ENCODE data around the gene TTYH1.

TTYH1 gene

GRCh38 chr19:54392105-54392504 lies 23.2 kb upstream of the TTYH1 start:
- DNase-seq: no peak

- DNase-seq: no peak
Measured at GRCh38 chr19:54393381-54393780, 21.9 kb upstream of the TTYH1 start.

DNA sequence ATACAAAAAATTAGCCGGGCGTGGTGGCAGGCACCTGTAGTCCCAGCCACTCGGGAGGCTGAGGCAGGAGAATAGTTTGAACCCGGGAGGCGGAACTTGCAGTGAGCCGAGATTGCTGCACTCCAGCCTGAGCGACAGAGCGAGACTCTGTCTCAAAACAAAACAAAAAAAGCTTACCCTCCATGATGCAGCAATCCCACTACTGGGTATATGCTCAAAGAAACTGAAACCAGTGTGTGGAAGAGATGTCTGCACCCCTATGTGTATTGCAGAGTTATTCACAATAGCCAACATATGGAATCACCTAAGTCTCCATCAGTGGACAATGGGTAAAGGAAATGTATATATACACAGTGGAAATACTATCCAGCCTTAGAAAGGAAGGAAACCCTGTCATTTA lies 19.6 kb upstream of the TTYH1 start:
- no peak for DNase-seq

DNA sequence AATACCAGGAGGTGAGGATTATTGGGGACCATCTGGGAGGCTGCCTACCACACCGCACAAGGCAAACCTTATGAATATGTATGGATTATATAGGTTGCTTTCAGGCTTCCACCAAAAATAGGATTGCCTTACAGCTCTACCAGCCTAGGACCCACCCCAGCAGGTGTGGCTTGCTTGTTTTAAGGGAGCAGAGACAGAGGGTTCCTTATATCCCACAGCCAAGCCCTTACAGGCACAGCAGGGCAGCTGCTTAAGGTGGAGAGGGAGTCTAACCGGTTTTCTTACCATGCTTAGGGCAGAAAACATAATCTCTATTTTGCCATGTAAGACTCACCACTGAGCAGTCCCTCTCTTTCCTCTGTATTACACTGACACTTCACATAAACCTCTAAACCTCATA lies 16.1 kb upstream of the TTYH1 start:
- no peak for DNase-seq

GRCh38 chr19:54400913-54401312 lies 14.4 kb upstream of the TTYH1 start:
- no peak for DNase-seq

DNA sequence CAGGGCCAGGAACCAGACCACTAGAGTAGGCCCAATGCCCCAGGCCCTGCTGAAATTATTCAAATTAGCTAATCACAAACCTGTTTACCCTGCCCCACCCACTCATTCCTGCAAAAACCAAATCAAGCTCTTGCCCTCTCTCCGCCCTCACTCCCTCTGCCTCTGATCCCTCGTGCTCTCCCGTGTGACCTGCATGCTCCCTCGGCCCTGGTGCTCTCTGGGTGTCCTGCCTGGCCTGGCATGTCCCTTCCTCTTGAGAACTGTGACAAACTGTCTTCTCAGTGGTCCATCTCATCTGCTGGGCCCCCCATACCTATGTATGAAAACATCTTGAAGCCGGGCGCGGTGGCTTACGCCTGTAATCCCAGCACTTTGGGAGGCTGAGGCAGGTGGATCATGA lies 12.2 kb upstream of the TTYH1 start:
- DNase-seq: no peak

GRCh38 chr19:54405628-54406027 lies 9.6 kb upstream of the TTYH1 start:
- no peak for DNase-seq

DNA sequence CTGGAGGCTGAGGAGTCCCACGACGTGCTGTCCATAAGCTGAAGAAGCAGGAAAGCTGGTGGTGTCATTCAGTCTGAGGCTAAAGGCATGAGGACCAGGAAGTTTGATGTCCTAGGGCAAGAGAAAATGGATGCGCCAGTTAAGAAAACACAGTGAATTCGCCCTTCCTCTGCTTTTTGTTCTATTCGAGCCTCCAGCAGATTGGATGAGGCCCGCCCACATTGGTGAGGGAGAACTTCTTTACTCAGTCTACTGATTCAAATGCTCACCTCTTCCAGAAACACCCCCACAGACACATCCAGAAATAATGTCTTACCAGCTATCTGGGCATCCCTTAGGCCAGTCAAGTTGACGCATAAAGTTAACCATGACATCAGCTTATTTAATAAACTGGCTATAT lies 7.5 kb upstream of the TTYH1 start:
- DNase-seq: no peak

DNA sequence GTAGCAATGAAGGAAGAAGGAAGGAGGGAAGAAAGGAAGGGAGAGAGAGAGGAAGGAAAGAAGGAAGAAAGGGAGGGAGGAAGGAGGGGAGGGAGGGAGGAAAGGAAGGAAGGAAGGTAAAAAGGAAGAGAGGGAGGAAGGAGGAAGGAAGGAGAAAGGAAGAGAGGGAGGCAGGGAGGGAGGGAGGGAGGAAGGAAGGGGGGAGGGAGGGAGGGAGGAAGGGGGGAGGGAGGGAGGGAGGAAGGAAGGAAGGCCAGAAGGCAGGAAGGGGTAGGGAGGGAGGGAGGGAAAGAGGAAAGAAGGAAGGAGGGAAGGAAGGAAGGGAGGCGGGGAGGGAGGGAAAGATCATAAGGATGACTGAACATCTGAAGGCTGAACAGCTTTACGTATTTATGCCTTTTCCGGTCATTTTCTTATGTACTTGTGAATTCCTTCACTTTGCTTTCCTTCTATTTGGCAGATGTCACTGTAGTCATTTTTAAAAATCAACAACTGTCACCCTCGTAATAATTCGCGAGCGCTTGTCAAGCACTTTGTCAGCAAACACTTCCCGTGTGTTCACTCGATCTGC lies 6.7 kb upstream of the TTYH1 start:
- DNase-seq: no peak

GRCh38 chr19:54411033-54411432 lies 4.2 kb upstream of the TTYH1 start:
- DNase-seq: no peak

DNA sequence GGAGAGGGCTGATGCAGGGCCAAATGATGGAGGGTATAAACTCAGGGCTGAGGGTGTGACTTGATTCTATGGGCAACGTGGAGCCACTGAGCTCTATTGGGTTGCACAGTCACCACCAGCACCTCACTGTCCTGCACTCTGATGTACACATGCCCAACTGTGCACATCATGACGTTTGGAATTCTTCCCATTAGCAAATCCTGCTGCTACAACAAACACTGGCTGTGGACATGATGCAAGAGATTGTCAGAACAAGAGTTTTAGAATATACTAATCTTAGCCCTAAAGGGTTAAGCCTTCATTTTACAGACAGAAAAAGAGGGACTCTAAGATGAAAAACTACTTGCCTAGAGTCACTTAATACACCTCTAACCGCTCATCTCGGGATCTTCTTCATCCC lies 2.4 kb upstream of the TTYH1 start:
- DNase-seq: no peak

DNA sequence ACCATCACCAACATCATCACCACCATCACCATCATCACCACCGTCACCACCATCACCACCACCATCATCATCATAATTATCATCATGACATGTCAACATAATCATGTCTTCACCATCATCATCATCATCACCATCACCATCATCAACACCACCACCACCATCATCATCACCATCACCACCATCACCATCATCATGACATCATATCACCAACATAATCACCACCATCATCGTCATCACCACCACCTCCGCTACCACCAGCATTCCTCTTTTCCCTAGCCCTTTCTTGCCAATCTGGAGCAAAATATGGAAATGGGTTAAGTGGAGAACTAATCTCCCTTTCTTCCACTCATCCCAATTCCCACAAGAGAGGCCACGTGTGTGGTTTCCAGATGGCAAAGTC lies 1.1 kb upstream of the TTYH1 start:
- DNase-seq: no peak

GRCh38 chr19:54415901-54416673 lies 823 bp downstream of the TTYH1 start:
- DNase-seq: no peak

GRCh38 chr19:54416695-54417491 lies 1.6 kb downstream of the TTYH1 start:
- no peak for DNase-seq

DNA sequence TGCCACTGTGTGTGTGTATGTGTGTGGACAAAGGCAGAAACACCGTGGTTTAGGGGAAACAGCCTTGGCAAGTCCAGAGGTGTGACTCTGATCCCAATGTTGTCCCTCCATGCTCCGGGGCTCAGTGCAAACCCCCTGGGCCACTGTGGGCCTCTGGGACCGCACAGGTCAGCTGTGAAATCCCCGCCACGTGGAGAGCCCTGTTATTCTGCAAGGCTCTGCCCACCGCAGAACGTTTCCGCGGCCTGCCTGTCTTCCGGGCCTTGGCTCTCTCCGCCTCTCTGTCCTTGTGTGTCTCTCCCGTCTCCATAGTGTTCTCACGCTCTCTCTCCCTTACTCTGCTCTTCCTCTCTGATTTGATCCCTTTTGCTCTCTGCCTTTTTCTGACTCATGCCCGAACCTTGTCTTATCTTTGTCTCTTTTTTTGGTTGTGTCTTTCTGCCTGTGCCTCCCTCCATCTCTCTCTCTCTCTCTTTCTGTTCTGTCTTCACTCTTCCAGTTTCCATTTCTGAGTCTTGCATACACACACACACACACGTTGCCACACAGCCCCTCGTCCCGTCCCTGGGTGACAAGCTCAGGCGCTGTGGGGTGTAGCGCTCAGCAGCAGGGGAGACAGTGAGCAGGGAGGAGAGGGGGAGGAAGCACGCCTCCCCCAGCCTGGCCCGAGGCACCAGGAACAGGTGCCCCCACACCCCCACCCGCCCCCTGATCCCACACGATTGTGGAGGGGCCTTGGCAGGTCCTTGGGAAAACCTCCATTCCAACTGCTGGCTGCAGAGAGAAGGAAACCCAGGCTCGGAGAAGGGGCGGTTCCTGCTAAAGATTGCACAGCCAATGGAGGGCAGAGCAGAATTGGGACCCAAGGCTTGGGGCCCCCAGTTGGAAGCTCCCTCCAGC lies 3.0 kb downstream of the TTYH1 start:
- peak in 1 of 5 experiments; percentile 63 for DNase-seq

DNA sequence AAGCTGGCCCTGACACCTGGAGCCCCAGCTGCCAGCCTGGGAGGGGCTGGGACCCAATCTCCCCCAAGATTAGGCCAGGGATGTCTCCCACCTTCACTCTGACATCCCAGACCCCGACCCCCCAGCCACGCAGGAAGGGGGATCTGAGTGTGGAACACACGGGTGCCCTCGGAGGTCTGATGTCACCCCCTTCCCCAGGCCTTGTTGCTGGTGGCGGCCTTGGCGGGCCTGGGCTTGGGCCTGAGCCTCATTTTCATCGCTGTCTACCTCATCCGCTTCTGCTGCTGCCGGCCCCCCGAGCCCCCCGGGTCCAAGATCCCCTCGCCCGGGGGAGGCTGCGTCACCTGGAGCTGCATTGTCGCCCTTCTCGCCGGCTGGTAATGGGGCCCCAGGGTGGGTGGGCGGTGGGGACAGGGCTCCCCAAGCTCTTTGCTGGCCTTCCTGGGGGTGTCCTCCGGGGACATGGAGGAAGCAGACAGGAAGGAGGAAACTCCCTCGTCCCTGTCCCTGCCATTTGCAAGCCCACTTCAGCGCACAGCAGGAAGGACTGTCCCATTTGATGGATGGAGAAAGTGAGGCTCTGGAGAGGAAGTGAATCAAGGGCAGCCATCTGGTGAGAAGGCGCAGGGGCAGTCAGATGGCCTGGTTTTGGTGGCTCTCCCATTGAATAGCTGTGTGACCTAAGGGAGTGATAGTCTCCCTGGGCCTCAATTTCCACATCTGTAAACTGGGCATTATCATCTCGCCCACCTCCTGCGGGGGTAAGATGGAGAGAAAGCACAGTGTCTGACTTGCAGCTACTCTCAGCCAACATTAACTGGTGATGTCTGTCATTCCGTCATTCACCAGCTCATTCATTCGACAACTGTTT lies 3.9 kb downstream of the TTYH1 start:
- DNase-seq: no peak

DNA sequence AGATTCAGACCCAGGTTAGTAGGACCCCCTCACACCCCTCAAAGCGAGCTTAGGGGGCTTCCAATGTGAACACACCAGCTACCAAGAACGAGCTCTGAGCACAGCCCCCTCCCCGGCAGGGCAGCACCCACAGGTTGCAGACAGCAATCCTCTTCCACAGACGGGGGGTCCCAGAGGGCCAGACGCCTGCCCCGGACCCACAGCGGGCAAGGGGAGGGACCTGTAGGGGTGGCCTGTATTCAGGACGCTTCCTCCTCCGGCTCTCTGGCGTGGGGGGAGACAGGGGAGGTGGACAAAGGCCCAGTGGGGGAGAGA lies 4.8 kb downstream of the TTYH1 start:
- no peak for DNase-seq

DNA sequence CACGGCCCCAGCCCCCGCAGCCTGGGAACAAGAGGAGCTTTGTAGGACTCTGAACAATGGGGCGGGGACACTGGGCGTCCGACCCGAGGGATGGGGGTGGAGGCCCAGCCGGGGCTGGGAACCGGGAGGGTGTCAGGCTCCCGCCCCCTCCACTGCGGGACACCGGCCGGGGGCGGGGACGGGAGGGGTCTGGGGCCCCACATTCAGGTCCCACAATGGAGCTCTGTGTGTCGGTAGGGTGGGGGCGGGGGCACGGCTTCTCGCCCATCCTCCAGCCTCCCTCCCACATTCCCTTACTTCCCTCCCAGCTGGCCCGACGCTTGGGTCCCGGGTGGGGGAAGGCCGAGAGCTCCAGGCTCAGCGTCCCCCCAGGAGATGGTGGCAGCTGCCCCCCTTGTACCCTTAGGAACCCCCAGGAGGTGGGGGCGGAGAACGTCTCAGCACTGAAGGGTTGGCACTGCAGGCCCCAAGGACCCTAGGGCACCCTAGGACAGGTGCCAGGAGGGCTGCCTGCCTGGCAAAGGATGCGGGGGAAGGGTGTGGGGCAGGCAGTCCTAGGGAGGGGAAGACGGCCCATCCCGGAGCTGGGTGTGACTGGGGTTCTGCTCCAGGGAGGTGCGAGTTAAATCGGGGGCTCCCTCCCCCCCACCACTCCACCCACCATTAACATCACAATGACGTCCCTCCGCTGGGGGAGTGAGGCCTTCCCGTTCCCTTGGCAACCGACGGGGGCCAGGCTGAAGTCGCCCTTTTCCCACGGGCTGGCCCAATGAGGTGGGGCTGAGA lies 5.3 kb downstream of the TTYH1 start:
- DNase-seq: no peak

DNA sequence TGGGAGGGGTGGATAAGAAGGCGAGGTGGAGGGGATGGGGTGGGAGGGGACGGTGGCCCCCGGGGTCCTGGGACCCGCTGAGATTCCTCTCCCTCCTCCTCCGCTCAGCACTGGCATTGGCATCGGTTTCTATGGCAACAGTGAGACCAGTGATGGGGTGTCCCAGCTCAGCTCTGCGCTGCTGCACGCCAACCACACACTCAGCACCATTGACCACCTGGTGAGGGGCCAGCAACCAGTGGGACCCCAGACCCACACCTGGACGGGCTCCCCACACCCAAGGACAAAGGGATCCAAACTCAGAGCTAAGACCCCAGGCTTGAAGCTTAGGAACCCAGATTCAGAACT lies 5.9 kb downstream of the TTYH1 start:
- no peak for DNase-seq

DNA sequence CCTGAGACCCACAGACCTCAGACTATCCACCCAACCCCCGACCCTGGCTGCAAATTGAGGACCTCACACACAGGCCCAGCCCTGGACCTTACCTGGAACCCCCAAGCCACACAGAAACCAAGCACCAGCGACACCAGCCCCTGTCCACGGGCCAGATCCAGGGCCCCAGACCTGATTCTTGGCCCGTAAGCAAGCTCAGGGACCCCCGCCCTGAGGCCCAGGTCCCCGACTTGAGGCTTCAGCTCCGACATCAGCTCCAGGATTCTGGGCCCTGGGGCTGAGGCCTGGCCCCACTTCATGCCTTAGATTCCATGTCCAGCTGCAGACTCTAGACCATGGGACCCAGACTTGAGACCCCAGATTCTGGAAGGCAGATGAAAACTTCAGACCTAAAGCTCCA lies 6.3 kb downstream of the TTYH1 start:
- DNase-seq: no peak

- DNase-seq: no peak
Measured at GRCh38 chr19:54422136-54422535, 6.9 kb downstream of the TTYH1 start.
